ENCODE data around the gene STAC2.
"Not testable (repeated sequence)": the region's sequence is repeated elsewhere in the genome, so short reads cannot be mapped to it uniquely, and the experiment has no call there.

The STAC2 gene

GRCh38 chr17:39225308-39225958 lies at the start of gene STAC2:
STAC2 (minus strand) TSS chr17:39225945; CDS start chr17:39225502, 443 bp downstream.
- Histone ChIP-seq H3K4me1 (peaks cover 40% of the 10 kb centered on the region), H3K27ac (no peak within 1 kb of the TSS), H4K20me1 (peaks cover 34% of the 10 kb centered on the region), H3K9me3 (no peaks in the 10 kb centered on the region), H3K27me3 (peaks cover 59% of the 10 kb centered on the region), H3K4me2 (peak within 1 kb of the TSS; percentile 97), H3K9ac (no peak within 1 kb of the TSS), H3K36me3 (no peaks in the 10 kb centered on the region), H3K4me3 (peak within 1 kb of the TSS; percentile 64)
- no peak for TF ChIP-seq Cebpa-rat (IDR thresholded peaks at IDR 0.05)

GRCh38 chr17:39271546-39271945 lies 45.8 kb upstream of the STAC2 start:
- TF ChIP-seq Cebpa-rat (IDR thresholded peaks at IDR 0.05): no peak
- Histone ChIP-seq H3K27me3 (no peaks in the 10 kb centered on the region), H3K36me3 (peaks cover 83% of the 10 kb centered on the region), H3K27ac (no peak overlapping the region), H3K4me1 (peaks cover 8% of the 10 kb centered on the region; the same call in 1 of the 2 replicates), H3K9me3 (no peaks in the 10 kb centered on the region), H4K20me1 (no peaks in the 10 kb centered on the region), H3K4me2 (no peak overlapping the region), H3K9ac (no peak overlapping the region), H3K4me3 (no peak overlapping the region)

GRCh38 chr17:39270923-39271322 lies 45.2 kb upstream of the STAC2 start:
- Histone ChIP-seq H3K4me1 (0 out of 2 replicates have a peak, but pooled peaks cover 2% of the 10 kb centered on the region), H3K36me3 (peaks cover 89% of the 10 kb centered on the region), H3K9me3 (no peaks in the 10 kb centered on the region), H3K9ac (no peak overlapping the region), H3K27ac (no peak overlapping the region), H4K20me1 (no peaks in the 10 kb centered on the region), H3K4me3 (no peak overlapping the region), H3K4me2 (no peak overlapping the region), H3K27me3 (no peaks in the 10 kb centered on the region)
- no peak for TF ChIP-seq Cebpa-rat (IDR thresholded peaks at IDR 0.05)

GRCh38 chr17:39264119-39264518 lies 38.4 kb upstream of the STAC2 start:
- Histone ChIP-seq H3K27me3 (no peaks in the 10 kb centered on the region), H3K9me3 (no peaks in the 10 kb centered on the region), H3K36me3 (peaks cover 96% of the 10 kb centered on the region), H3K27ac (no peak overlapping the region), H3K4me1 (no peaks in the 10 kb centered on the region), H3K9ac (no peak overlapping the region), H3K4me2 (no peak overlapping the region), H4K20me1 (no peaks in the 10 kb centered on the region), H3K4me3 (no peak overlapping the region)
- no peak for TF ChIP-seq Cebpa-rat (IDR thresholded peaks at IDR 0.05)

- H3K27ac ChIP-seq: no peak overlapping the region
- H3K9me3 ChIP-seq: no peaks in the 10 kb centered on the region
- peaks cover 82% of the 10 kb centered on the region for H3K36me3 ChIP-seq
- no peak for TF ChIP-seq Cebpa-rat (IDR thresholded peaks at IDR 0.05)
- no peaks in the 10 kb centered on the region for H3K4me1 ChIP-seq
- no peaks in the 10 kb centered on the region for H4K20me1 ChIP-seq
- H3K4me2 ChIP-seq: no peak overlapping the region
- H3K27me3 ChIP-seq: no peaks in the 10 kb centered on the region
- H3K4me3 ChIP-seq: no peak overlapping the region
- H3K9ac ChIP-seq: no peak overlapping the region
These were observed 35.5 kb upstream of the STAC2 start for GRCh38 chr17:39261286-39261685.

GRCh38 chr17:39252788-39253460 lies 27.2 kb upstream of the STAC2 start:
- H3K9ac ChIP-seq: no peak overlapping the region
- no peaks in the 10 kb centered on the region for H3K27me3 ChIP-seq
- H3K27ac ChIP-seq: no peak overlapping the region
- TF ChIP-seq Cebpa-rat (IDR thresholded peaks at IDR 0.05): no peak
- H3K4me1 ChIP-seq: peaks cover 7% of the 10 kb centered on the region
- H3K36me3 ChIP-seq: peaks cover 38% of the 10 kb centered on the region
- no peak overlapping the region for H3K4me2 ChIP-seq
- no peak overlapping the region for H3K4me3 ChIP-seq
- no peaks in the 10 kb centered on the region for H4K20me1 ChIP-seq
- H3K9me3 ChIP-seq: no peaks in the 10 kb centered on the region

GRCh38 chr17:39251997-39252396 lies 26.3 kb upstream of the STAC2 start:
- no peak for TF ChIP-seq Cebpa-rat (IDR thresholded peaks at IDR 0.05)
- H3K27me3 ChIP-seq: no peaks in the 10 kb centered on the region

GRCh38 chr17:39250076-39250475 lies 24.3 kb upstream of the STAC2 start:
- H3K4me2 ChIP-seq, H3K27me3 ChIP-seq, H4K20me1 ChIP-seq, H3K9me3 ChIP-seq, H3K4me3 ChIP-seq, H3K27ac ChIP-seq, H3K9ac ChIP-seq: not testable (repeated sequence)
- H3K36me3 ChIP-seq: peaks cover 20% of the 10 kb centered on the region
- peaks cover 15% of the 10 kb centered on the region for H3K4me1 ChIP-seq

More at GRCh38 chr17:39251997-39252396, 26.3 kb upstream of the STAC2 start:
- Histone ChIP-seq H3K9me3 (no peaks in the 10 kb centered on the region), H3K4me1 (peaks cover 15% of the 10 kb centered on the region), H3K4me2 (no peak overlapping the region), H4K20me1 (no peaks in the 10 kb centered on the region), H3K9ac (no peak overlapping the region), H3K36me3 (peaks cover 33% of the 10 kb centered on the region), H3K27ac (no peak overlapping the region), H3K4me3 (no peak overlapping the region)

- H3K27me3 ChIP-seq: no peaks in the 10 kb centered on the region
- no peak overlapping the region for H3K4me3 ChIP-seq
- H3K4me1 ChIP-seq: peaks cover 53% of the 10 kb centered on the region
- TF ChIP-seq Cebpa-rat (IDR thresholded peaks at IDR 0.05): no peak
- H3K36me3 ChIP-seq: no peaks in the 10 kb centered on the region
- H3K9me3 ChIP-seq: no peaks in the 10 kb centered on the region
- H3K4me2 ChIP-seq: no peak overlapping the region
- no peak overlapping the region for H3K9ac ChIP-seq
- H4K20me1 ChIP-seq: peaks cover 7% of the 10 kb centered on the region
- H3K27ac ChIP-seq: no peak overlapping the region
These were observed 20.5 kb upstream of the STAC2 start for GRCh38 chr17:39246274-39246673.

Data from BLaER1 (cell line).